HG02623 (cell line): ENCODE measurements around the gene TMEM161A.
"Not testable (repeated sequence)": the region's sequence is repeated elsewhere in the genome, so short reads cannot be mapped to it uniquely, and the experiment has no call there.

ENCODE experiments used
- ATAC-seq: cut with Tn5 transposase; IDR thresholded peaks from one replicate; pipeline ENCODE4 v1.9.1; 2021; ENCODE audit warnings: moderate library complexity; ENCODE audit not compliant: unreplicated experiment

Gene TMEM161A

GRCh38 chr19:19123386-19123785 lies 14.9 kb downstream of the TMEM161A start:
- ATAC-seq = no peak

GRCh38 chr19:19122902-19123301 lies 15.4 kb downstream of the TMEM161A start:
- no peak for ATAC-seq

- ATAC-seq = no peak
Observed at GRCh38 chr19:19121371-19121770, 16.9 kb downstream of the TMEM161A start.

- no peak for ATAC-seq
Observed at GRCh38 chr19:19120308-19121231, 17.7 kb downstream of the TMEM161A start.

- no peak for ATAC-seq
Observed at GRCh38 chr19:19119325-19120237, 18.7 kb downstream of the TMEM161A start.

GRCh38 chr19:19115954-19116353 lies 22.3 kb downstream of the TMEM161A start:
- ATAC-seq = no peak

GRCh38 chr19:19113040-19113626 lies 25.1 kb downstream of the TMEM161A start:
- no peak for ATAC-seq

GRCh38 chr19:19111967-19112580 lies 26.2 kb downstream of the TMEM161A start:
- ATAC-seq = no peak

GRCh38 chr19:19111136-19111835 lies 27.0 kb downstream of the TMEM161A start:
- ATAC-seq = no peak

GRCh38 chr19:19110410-19111135 lies 27.7 kb downstream of the TMEM161A start:
- ATAC-seq = no peak

- no peak for ATAC-seq
Observed at GRCh38 chr19:19109601-19110000, 28.7 kb downstream of the TMEM161A start.

- ATAC-seq = no peak
Observed at GRCh38 chr19:19107654-19108053, 30.6 kb downstream of the TMEM161A start.

- ATAC-seq = not testable (repeated sequence)
Observed at GRCh38 chr19:19106938-19107337, 31.3 kb downstream of the TMEM161A start.

GRCh38 chr19:19106056-19106551 lies 32.2 kb downstream of the TMEM161A start:
- ATAC-seq = no peak

- ATAC-seq = no peak
Observed at GRCh38 chr19:19105365-19106055, 32.8 kb downstream of the TMEM161A start.

- no peak for ATAC-seq
Observed at GRCh38 chr19:19103167-19103566, 35.1 kb downstream of the TMEM161A start.

- ATAC-seq = not testable (repeated sequence)
Observed at GRCh38 chr19:19102566-19102965, 35.7 kb downstream of the TMEM161A start.

GRCh38 chr19:19101540-19101939 lies 36.7 kb downstream of the TMEM161A start:
- no peak for ATAC-seq
